Fibroblast of villous mesenchyme (primary cell): ENCODE results near the gene TRAPPC5. TPM values are rescaled to one million over a fixed set of nuclear protein-coding genes. Genes with fewer than 3 reads are reported as not detected.

Experiments used
- DNase-seq: peaks from one replicate; pipeline ENCODE4 v3.0.0-alpha.2; 2010; ENCODE audit warnings: low read depth
- H3K4me3 ChIP-seq: 2 replicates; pipeline ENCODE4 v1.5.1; 2011; ENCODE audit warnings: low read depth, mild to moderate bottlenecking, low read length
- total RNA-seq: library from RNA; depleted of rRNA; stranded (reverse); fragments of >200 nt; gene quantifications from 2 replicates; pipeline ENCODE4 v1.2.3, GENCODE V29; 2012
- TF ChIP-seq, protein P1 (sequence below): IDR thresholded peaks from 2 replicates; pipeline ENCODE4 v1.5.1; 2012; ENCODE audit warnings: low read depth, mild to moderate bottlenecking, low read length; ENCODE audit not compliant: insufficient read depth

The TRAPPC5 gene
- total RNA-seq, 1 donor, result 29.8 TPM

DNA sequence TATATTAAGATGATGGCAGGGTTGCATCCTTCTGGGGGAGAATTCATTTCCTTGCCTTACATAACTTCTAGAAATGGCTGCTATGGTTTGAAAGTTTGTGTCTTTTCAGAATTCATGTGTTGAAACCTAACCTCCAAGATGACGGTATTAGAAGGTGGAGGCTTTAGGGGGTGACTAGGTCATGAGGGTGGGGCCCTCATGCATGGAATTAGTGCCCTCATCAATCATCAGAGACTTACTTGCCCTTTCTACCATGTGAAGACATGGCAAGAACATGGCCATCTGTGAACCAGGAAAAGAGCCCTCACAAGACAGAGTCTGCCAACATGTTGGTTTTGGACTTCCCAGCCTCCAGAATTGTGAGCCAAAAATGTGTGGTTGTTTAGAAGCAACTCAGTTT, 36.1 kb downstream of the TRAPPC5 start:
- no peak for DNase-seq
- TF ChIP-seq, protein P1, sequence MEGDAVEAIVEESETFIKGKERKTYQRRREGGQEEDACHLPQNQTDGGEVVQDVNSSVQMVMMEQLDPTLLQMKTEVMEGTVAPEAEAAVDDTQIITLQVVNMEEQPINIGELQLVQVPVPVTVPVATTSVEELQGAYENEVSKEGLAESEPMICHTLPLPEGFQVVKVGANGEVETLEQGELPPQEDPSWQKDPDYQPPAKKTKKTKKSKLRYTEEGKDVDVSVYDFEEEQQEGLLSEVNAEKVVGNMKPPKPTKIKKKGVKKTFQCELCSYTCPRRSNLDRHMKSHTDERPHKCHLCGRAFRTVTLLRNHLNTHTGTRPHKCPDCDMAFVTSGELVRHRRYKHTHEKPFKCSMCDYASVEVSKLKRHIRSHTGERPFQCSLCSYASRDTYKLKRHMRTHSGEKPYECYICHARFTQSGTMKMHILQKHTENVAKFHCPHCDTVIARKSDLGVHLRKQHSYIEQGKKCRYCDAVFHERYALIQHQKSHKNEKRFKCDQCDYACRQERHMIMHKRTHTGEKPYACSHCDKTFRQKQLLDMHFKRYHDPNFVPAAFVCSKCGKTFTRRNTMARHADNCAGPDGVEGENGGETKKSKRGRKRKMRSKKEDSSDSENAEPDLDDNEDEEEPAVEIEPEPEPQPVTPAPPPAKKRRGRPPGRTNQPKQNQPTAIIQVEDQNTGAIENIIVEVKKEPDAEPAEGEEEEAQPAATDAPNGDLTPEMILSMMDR, result no peak
- H3K4me3 ChIP-seq, result no peak overlapping the region

- TF ChIP-seq, protein P1, result no peak
- DNase-seq, result no peak
- no peak overlapping the region for H3K4me3 ChIP-seq
These were observed 38.0 kb downstream of the TRAPPC5 start for GRCh38 chr19:7718668-7719067.

DNA sequence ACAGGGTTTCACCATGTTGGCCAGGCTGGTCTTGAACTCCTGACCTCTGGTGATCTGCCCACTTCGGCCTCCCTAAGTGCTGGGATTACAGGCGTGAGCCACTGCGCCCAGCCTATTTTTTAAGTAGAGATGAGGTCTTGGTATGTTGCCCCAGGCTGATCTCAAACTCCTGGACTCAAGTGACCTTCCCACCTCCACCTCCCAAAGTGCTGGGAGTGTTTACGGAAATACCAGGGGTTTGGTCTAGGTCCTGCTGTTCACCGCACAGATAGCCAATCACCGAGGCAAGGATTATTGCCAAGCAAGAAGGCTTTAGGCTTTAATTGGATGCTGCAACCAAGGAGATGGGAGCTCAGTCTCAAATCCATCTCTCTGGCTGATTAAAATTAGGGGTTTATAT, 39.7 kb downstream of the TRAPPC5 start:
- DNase-seq, result no peak
- TF ChIP-seq, protein P1, result no peak
- no peak overlapping the region for H3K4me3 ChIP-seq

DNA sequence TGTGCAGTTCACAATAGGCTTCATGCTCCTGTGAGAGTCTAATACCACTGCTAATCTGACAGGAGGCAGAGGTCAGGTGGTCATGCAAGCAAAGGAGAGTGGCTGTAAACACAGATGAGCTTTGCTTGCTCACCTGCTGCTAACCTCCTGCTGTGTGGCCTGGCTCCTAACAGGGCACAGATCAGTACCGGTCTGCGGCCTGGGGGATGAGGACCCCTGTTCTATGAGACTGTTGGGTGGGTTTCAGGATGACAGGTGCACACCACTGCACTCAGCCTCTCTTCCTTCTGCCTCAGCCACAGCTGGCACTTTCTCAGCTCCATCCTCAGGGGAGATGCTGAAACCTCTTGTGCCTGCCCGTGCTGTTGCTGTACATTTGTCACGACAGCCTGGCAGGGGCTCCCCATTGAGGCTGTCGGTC, 41.6 kb downstream of the TRAPPC5 start:
- no peak overlapping the region for H3K4me3 ChIP-seq
- no peak for DNase-seq
- TF ChIP-seq, protein P1, result no peak

GRCh38 chr19:7725791-7726190, 45.2 kb downstream of the TRAPPC5 start:
- no peak overlapping the region for H3K4me3 ChIP-seq
- no peak for DNase-seq
- TF ChIP-seq, protein P1, result no peak

DNA sequence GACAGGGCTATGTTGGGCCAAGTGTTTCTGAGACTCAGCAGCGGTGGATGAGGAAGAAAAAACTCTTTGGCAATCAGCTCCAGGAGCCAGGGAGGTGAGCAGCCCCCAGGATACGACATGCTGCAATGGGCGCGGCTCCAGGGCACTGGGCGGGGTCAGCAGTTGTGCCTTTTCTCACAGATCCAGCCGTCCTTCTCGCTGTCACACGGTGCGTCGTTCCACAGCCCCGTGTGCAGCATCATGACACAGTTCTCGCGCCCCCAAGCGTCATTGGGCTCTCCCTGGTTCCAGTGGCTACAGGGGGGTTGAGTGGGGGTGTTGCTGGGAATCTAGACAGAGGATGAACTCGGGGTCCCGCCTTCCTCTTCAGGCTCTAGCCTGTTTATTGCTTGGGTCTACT, 48.6 kb downstream of the TRAPPC5 start:
- no peak for DNase-seq
- TF ChIP-seq, protein P1, result no peak
- no peak overlapping the region for H3K4me3 ChIP-seq

- TF ChIP-seq, protein P1, result no peak
- H3K4me3 ChIP-seq, result no peak overlapping the region
- no peak for DNase-seq
These were observed 49.2 kb downstream of the TRAPPC5 start for GRCh38 chr19:7729831-7730285.
